Measurements from ENCODE around the gene N4BP2. TPM values are rescaled to one million over a fixed set of nuclear protein-coding genes. Genes with fewer than 3 reads are reported as not detected.

The N4BP2 gene
- total RNA-seq, 4 donors from 2014 or later = 4.5 to 8.3 (median 6.4) TPM

DNA sequence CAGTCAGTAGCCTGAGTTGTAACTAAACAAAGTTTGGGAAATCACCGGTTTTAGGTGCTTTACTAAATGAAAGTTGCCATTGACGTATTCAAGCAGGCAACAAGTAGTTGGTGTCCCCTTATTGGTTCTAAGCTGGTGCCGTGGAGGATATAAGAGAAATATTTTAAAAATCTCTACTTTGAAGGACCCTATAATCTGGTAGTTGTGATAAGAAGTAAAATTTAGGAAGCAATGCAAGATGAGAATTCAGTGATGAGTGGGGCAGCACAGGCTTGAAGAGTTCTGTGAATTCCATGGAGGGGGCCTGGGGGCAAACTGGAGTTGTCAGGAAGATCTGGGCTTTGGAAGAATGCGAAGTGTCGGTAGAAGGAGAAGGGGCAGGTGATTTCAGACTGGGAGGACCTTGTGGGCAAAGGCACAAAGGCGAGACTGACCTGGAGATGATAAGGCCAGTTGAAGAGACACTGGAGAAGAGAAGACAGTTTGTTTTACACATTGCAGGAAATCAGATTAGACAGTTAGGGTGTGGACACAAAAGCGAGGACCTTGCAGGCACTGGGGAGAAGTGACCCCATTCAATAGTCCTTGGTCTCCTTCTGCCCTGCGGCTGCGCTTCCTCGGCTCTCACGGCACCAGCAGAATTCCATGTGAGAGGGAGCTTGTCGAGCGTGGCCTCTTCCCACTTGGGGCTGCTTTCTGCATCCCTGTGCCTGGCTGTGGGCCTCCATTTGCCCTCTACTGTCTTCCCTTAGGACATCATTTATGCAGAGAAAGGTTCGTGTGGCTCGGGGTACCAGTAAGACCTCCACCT lies 141.4 kb downstream of the N4BP2 start:
- H3K9me3 ChIP-seq = no peaks in the 10 kb centered on the region
- TF ChIP-seq POLR2A (IDR thresholded peaks at IDR 0.05) (no peak), CTCF (IDR thresholded peaks at IDR 0.05) (no peak), EP300 (IDR thresholded peaks at IDR 0.05) (no peak)
- no peaks in the 10 kb centered on the region for H3K4me1 ChIP-seq
- no peaks in the 10 kb centered on the region for H3K27me3 ChIP-seq
- H3K27ac ChIP-seq = peak overlapping the region in 2 of 4 donors; percentile 15 to 78
- DNase-seq (ENCODE audit: low spot score in 2 of 2) = no peak
- 77 to 78% methylated on average over 15 of the region's 15 CpGs for WGBS, 2 donors
- H3K4me3 ChIP-seq = peak overlapping the region in 2 of 4 donors; percentile 19 to 37
- H3K36me3 ChIP-seq = no peaks in the 10 kb centered on the region

GRCh38 chr4:40199179-40199670 lies 142.6 kb downstream of the N4BP2 start:
- H3K4me1 ChIP-seq = no peaks in the 10 kb centered on the region
- no peaks in the 10 kb centered on the region for H3K36me3 ChIP-seq
- TF ChIP-seq EP300 (IDR thresholded peaks at IDR 0.05) (no peak), CTCF (IDR thresholded peaks at IDR 0.05) (no peak), POLR2A (IDR thresholded peaks at IDR 0.05) (no peak)
- H3K27me3 ChIP-seq = no peaks in the 10 kb centered on the region
- no peaks in the 10 kb centered on the region for H3K9me3 ChIP-seq
- peak overlapping the region in 1 of 4 donors; percentile 78 for H3K27ac ChIP-seq
- 67 to 70% methylated on average over 6 of the region's 6 CpGs for WGBS, 2 donors
- peak overlapping the region in 1 of 4 donors; percentile 37 for H3K4me3 ChIP-seq
- no peak for DNase-seq (ENCODE audit: low spot score in 2 of 2)

DNA sequence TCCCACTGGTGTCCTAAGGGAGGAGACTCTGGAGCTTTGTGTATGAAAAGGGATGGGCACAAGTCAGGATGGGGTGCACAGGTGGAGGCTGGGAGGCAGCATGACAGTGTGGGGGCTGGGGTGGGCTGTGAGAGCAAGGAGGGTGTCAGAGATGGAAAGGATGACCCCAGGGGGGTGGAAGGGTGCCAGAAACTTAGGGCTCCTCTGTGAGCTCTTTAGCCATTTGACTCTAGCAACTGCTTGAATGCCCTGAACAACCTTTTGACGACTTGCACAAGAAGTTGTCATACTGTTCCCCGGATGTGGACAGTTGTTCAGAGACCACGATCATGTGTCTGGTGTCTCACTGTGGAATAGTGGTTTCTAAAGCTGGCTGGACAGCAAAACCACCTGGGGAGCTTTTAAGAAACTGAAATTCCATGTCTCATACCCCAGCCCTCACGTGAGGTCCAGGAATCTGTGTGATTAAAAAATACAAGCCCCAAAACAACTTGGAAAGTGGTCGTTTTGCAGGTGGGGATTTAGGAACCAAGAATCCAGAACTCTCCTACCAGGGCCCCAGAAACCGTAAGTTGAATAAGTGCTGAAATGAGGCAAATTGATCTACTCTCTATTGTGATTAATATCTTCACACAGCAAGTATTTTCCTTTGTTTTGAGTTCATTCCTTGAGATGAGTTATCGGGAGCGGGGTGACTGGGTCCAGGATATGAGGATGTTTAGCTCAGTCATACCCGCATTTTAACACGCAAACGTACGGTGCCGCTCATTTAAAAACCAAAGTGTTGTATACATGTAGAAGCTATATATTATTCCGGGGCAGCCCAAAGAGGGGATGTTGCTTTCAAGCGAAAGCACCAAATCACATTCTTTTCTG lies 143.6 kb downstream of the N4BP2 start:
- Histone ChIP-seq H3K27me3 (no peaks in the 10 kb centered on the region), H3K36me3 (no peaks in the 10 kb centered on the region), H3K4me1 (no peaks in the 10 kb centered on the region), H3K27ac (peak overlapping the region in 2 of 4 donors; percentile 22 to 78), H3K9me3 (no peaks in the 10 kb centered on the region), H3K4me3 (peak overlapping the region in 2 of 4 donors; percentile 12 to 37)
- TF ChIP-seq EP300 (IDR thresholded peaks at IDR 0.05) = no peak
- no peak for TF ChIP-seq POLR2A (IDR thresholded peaks at IDR 0.05)
- TF ChIP-seq CTCF (IDR thresholded peaks at IDR 0.05) = no peak
- 70 to 74% methylated on average over 15 of the region's 15 CpGs for WGBS, 2 donors
- DNase-seq (ENCODE audit: low spot score in 2 of 2) = no peak

DNA sequence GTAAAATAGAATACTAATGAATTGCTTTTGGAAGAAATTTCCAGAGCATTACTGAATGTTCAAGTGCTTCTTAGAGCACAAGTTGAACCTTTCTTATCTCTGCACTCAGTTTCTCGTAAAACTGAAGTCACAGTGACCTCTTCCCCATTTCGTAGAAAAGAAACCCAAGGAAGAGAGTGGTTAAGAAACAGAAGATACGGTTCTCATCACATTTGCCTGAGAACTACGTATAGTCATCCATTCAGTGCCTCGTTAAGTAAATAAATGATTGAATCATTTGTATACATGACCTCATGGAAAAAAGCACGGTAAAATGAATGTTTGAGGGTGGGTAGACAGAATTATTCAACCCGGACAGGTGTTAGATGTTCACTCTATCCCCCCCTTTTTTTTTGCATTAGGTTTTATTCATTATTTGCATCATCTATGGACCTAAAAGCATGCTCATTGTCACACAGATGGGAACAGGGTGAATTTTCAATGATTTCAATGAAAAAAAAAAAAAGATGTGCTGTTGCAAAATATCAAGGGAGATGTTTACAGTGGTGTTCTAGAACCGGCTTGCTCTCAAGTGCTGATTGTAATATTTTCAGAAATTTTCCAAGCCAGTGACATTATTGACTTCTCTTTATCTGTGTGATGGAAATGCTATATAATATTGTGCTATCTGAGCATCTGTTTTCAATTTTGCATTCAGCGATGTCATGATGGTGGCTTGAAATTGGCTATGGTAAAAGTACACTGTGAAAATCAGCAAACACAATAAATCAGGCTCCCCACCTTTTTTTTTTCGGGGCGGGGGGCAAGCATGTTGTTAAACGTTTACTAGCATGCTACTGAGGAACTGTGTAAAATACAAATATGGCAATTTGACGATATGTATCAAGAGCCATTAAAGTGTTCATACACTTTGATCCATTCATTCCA lies 144.5 kb downstream of the N4BP2 start:
- Histone ChIP-seq H3K36me3 (no peaks in the 10 kb centered on the region), H3K4me3 (peak overlapping the region in 2 of 4 donors; percentile 12 to 37), H3K4me1 (no peaks in the 10 kb centered on the region), H3K9me3 (no peaks in the 10 kb centered on the region), H3K27ac (peak overlapping the region in 2 of 4 donors; percentile 22 to 78), H3K27me3 (no peaks in the 10 kb centered on the region)
- whole genome bisulfite sequencing, 2 donors = 66 to 71% methylated on average over 13 of the region's 13 CpGs
- TF ChIP-seq EP300 (IDR thresholded peaks at IDR 0.05) (no peak), CTCF (IDR thresholded peaks at IDR 0.05) (no peak), POLR2A (IDR thresholded peaks at IDR 0.05) (no peak)
- DNase-seq (ENCODE audit: low spot score in 2 of 2) = no peak

Data from tibial nerve (tissue), 4 donors.